AG04450 (cell line): ENCODE data around the gene TRUB1. TPM values are rescaled to one million over a fixed set of nuclear protein-coding genes. Genes with fewer than 3 reads are reported as not detected.
"Not testable (repeated sequence)": the region's sequence is repeated elsewhere in the genome, so short reads cannot be mapped to it uniquely, and the experiment has no call there.

ENCODE experiments used
- CTCF ChIA-PET: fragments of 300-600, 350-600 bp; formaldehyde crosslinking; extraction: SDS; loops from one replicate; lab custom pipeline; 2022; ENCODE audit warnings: antibody characterized with exemption, inconsistent platforms; lab: Charles Lee
- POLR2A ChIA-PET: fragments of 350-600 bp; formaldehyde crosslinking; extraction: SDS; loops from one replicate; lab custom pipeline; 2021; ENCODE audit warnings: antibody characterized with exemption, inconsistent platforms; lab: Yijun Ruan, JAX
- DNase-seq: peaks from one replicate; pipeline ENCODE4 v3.0.0-alpha.2; 2011; ENCODE audit warnings: low read depth, low spot score
- H3K27ac ChIP-seq: one replicate; pipeline ENCODE4 v1.5.1; 2012; ENCODE audit warnings: low read depth, low read length, control low read depth
- H3K27me3 ChIP-seq: one replicate; pipeline ENCODE4 v1.6.0; 2012; ENCODE audit warnings: low read length; ENCODE audit not compliant: control insufficient read depth, insufficient read depth
- H3K4me3 ChIP-seq: 2 replicates; pipeline ENCODE4 v1.5.1; 2011; ENCODE audit warnings: mild to moderate bottlenecking, low read depth, low read length, control low read depth
- H3K9me3 ChIP-seq: 2 replicates; pipeline ENCODE4 v1.5.1; 2012; ENCODE audit warnings: low read length; ENCODE audit not compliant: control insufficient read depth, insufficient read depth
- CTCF ChIP-seq: IDR thresholded peaks from 2 replicates; pipeline ENCODE4 v1.5.1; 2011; ENCODE audit warnings: low read depth, low read length, control low read depth, inconsistent platforms
- polyA plus RNA-seq: library from polyadenylated mRNA; depleted of rRNA; stranded (reverse); fragments of >200 nt; gene quantifications from 2 replicates; pipeline ENCODE4 v1.2.3, GENCODE V29; 2011

TRUB1 gene
- polyA plus RNA-seq, 1 experiment = 21.0 TPM

DNA sequence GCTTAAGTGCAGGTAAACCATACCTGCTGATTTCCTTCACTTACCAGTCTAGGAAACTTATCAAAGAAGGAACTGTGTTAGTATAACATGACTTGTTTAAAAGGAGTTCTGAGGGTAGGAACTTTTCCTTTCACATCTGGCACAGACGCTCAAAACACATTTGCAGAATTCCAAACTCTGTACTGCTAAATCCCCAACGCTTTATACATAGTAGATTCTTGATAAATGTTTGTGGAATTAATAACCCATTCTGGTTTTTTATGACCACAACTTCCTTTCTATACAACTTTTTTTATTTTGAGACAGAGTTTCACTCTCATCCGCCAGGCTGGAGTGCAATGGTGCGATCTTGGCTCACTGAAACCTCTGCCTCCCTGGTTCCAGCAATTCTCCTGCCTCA lies 7.7 kb upstream of the TRUB1 start:
- CTCF ChIA-PET = no interaction called here

DNA sequence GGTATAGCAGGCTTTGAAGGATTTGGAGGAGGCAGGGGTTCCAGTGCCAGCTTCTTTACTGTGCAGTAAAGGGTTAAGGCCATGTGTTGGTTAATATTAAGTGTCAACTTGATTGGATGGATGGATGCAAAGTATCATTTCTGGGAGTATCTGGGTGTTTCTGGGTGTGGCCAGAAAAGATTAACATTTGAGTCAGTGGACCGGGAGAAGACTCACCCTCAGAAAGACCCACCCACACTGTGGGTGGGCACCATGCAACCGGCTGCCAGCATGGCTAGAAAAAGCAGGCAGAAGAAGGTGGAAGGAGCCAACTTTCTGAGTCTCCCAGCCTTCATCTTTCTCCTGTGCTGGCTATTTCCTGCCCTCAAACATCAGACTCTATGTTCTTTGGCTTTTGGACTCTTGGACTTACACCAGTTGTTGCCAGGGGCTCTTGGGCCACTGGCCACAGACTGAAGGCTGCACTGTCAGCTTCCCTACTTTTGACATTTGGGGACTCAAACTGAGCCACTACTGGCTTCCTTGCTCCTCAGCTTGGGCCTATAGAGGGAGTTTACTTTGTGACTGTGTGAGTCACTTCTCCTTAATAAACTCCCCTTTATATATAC lies 6.8 kb upstream of the TRUB1 start:
- H3K9me3 ChIP-seq = no peaks in the 10 kb centered on the region
- CTCF ChIA-PET = interaction anchor here (0.6 kb wide), 1 partner anchor 59 kb away, joined by 3 read pairs; no protein-coding TSS in a partner anchor
- no peak for TF ChIP-seq CTCF

More for the DNA sequence above, 7.7 kb upstream of the TRUB1 start:
- H3K27me3 ChIP-seq = peaks cover 2% of the 10 kb centered on the region
- no peaks in the 10 kb centered on the region for H3K9me3 ChIP-seq
- POLR2A ChIA-PET = no interaction called here
- no peak for TF ChIP-seq CTCF
- DNase-seq = no peak
- no peak overlapping the region for H3K4me3 ChIP-seq
- H3K27ac ChIP-seq = no peak overlapping the region

DNA sequence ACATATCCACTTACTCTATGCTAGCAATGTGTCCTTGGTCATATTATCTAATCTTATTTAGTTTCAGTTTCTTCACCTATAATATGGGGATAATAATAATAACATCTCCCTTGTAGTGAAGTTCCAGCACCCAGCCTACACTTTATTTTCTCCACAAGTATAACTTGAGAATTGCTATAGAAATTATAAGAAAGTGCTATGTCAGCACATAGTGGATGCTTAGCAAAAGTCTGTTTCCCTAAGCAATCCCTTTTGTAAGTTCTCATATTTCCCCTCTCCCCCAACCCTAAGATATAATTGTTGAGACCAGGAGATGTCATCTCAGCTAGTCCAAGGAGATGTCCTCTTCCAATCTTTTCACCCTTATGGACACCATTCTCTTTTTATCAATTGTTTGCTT lies 5.8 kb upstream of the TRUB1 start:
- Histone ChIP-seq H3K27me3 (peaks cover 2% of the 10 kb centered on the region), H3K27ac (no peak overlapping the region), H3K4me3 (no peak overlapping the region), H3K9me3 (no peaks in the 10 kb centered on the region)
- POLR2A ChIA-PET = no interaction called here
- no peak for DNase-seq
- TF ChIP-seq CTCF = no peak
- CTCF ChIA-PET = no interaction called here

More for the DNA sequence above, 6.8 kb upstream of the TRUB1 start:
- Histone ChIP-seq H3K4me3 (no peak overlapping the region), H3K27ac (no peak overlapping the region), H3K27me3 (peaks cover 2% of the 10 kb centered on the region)
- DNase-seq = no peak
- POLR2A ChIA-PET = no interaction called here

DNA sequence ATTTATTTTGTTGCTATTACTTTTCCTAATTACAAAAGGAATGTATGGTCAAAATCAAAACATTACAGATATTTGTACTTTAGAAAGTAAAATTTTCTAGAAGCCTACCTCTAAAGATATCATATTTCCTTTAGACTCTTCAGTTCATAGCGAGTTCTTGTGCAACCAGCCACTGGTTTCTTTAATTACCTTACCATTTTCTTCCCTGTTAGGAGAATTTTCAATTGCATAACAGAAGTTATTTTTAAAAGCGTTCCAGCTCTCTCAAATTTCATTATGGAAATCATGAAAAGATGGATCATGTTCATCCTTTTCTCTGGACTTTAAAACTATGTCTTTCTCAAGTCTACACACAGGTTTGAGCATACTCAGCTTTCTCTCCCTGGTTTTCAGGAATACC lies 5.0 kb upstream of the TRUB1 start:
- H3K4me3 ChIP-seq = no peak overlapping the region
- POLR2A ChIA-PET = interaction anchor here (0.6 kb wide), 1 partner anchor 411 kb away, joined by 3 read pairs; no protein-coding TSS in a partner anchor
- DNase-seq = no peak
- H3K27ac ChIP-seq = no peak overlapping the region
- CTCF ChIA-PET = interaction anchor here (1.2 kb wide), 1 partner anchor 56 kb away, joined by 4 read pairs; no protein-coding TSS in a partner anchor
- no peaks in the 10 kb centered on the region for H3K9me3 ChIP-seq
- no peak for TF ChIP-seq CTCF
- H3K27me3 ChIP-seq = peaks cover 2% of the 10 kb centered on the region

- Histone ChIP-seq H3K27me3 (peaks cover 2% of the 10 kb centered on the region), H3K9me3 (no peaks in the 10 kb centered on the region; the same call in 1 of the 2 replicates), H3K4me3 (no peak overlapping the region), H3K27ac (no peak overlapping the region)
- ChIA-PET CTCF (interaction anchor here (1.2 kb wide), 1 partner anchor 57 kb away, joined by 4 read pairs; no protein-coding TSS in a partner anchor), POLR2A (no interaction called here)
- no peak for DNase-seq
- no peak for TF ChIP-seq CTCF
Observed at GRCh38 chr10:114933588-114933987, 4.4 kb upstream of the TRUB1 start.

DNA sequence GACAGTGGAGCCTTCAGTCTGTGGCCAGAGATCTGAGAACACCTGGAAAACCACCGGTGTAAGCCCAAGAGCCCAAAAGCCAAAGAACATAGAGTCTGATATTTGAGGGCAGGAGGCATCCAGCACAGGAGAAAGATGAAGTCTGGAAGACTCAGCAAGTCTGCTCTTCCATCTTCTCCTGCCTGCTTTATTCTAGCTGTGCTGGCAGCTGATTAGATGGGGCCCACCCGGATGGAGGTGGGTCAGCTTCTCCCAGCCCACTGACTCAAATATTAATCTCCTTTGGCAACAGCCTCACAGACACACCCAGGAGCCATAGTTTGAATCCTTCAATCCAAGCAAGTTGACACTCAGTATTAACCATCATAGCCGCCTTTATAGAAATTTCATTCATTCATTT lies 4.0 kb upstream of the TRUB1 start:
- CTCF ChIA-PET = interaction anchor here (0.6 to 1.4 kb wide), 2 partner anchors 56 to 115 kb away, joined by 4 to 6 read pairs; no protein-coding TSS in a partner anchor
- H3K9me3 ChIP-seq, H3K27ac ChIP-seq, POLR2A ChIA-PET, H3K4me3 ChIP-seq, H3K27me3 ChIP-seq, DNase-seq: not testable (repeated sequence)
